Liver (tissue), 9 donors: ENCODE measurements around the gene GLI3. TPM values are rescaled to one million over a fixed set of nuclear protein-coding genes. Genes with fewer than 3 reads are reported as not detected.

Experiments used
- DNase-seq: peaks from one replicate; pipeline ENCODE4 v3.0.0-alpha.2; 2017; ENCODE audit warnings: low spot score
- H3K27ac ChIP-seq, 2 donors: one replicate each; pipeline ENCODE4 v1.7.0; 2013; ENCODE audit warnings: inconsistent platforms in 2 of 2, low read length in 2 of 2, control low read depth in 1 of 2, low read depth in 1 of 2, mild to moderate bottlenecking in 1 of 2
- H3K27me3 ChIP-seq, 4 donors: one replicate each; pipeline versions ENCODE4 v1.6.1 to v1.7.0; 2013; ENCODE audit warnings: low read length in 3 of 4, inconsistent platforms in 1 of 4, mild to moderate bottlenecking in 1 of 4, moderate library complexity in 1 of 4; ENCODE audit not compliant: control insufficient read depth in 4 of 4, insufficient read depth in 4 of 4
- H3K36me3 ChIP-seq, 4 donors: one replicate each; pipeline versions ENCODE4 v1.6.1 to v1.7.0; 2013; ENCODE audit warnings: low read length in 3 of 4, mild to moderate bottlenecking in 3 of 4, low read depth in 1 of 4, moderate library complexity in 1 of 4; ENCODE audit not compliant: control insufficient read depth in 4 of 4, insufficient read depth in 3 of 4
- H3K4me1 ChIP-seq, 4 donors: one replicate each; pipeline versions ENCODE4 v1.6.1 to v1.7.0; 2013; ENCODE audit warnings: low read length in 3 of 4, mild to moderate bottlenecking in 3 of 4, moderate library complexity in 1 of 4; ENCODE audit not compliant: control insufficient read depth in 4 of 4, insufficient read depth in 4 of 4
- H3K4me3 ChIP-seq, 3 donors: one replicate each; pipeline versions ENCODE4 v1.6.1 to v1.7.0; 2013; ENCODE audit warnings: low read length in 3 of 3, control low read depth in 1 of 3, low read depth in 1 of 3, mild to moderate bottlenecking in 1 of 3
- H3K9ac ChIP-seq, 2 donors: one replicate each; pipeline ENCODE4 v1.7.0; 2013; ENCODE audit warnings: low read length in 2 of 2, mild to moderate bottlenecking in 2 of 2, moderate library complexity in 2 of 2, control low read depth in 1 of 2, low read depth in 1 of 2
- H3K9me3 ChIP-seq, 4 donors: one replicate each; pipeline versions ENCODE4 v1.6.1 to v1.7.0; 2013; ENCODE audit warnings: low read length in 3 of 4; ENCODE audit not compliant: control insufficient read depth in 4 of 4
- FOXA2 ChIP-seq: IDR thresholded peaks from 2 replicates; pipeline ENCODE4 v1.6.1; 2016; ENCODE audit warnings: antibody characterized with exemption
- GABPA ChIP-seq, 2 donors: IDR thresholded peaks in 1 of 2; conservative IDR thresholded peaks in 1 of 2; 2 replicates each; pipeline ENCODE4 v1.6.1; 2016; ENCODE audit warnings: antibody characterized with exemption in 2 of 2, mild to moderate bottlenecking in 1 of 2, moderate library complexity in 1 of 2
- HNF4A ChIP-seq, 2 donors: conservative IDR thresholded peaks; 2 replicates each; pipeline ENCODE4 v1.6.1; 2016; ENCODE audit warnings: antibody characterized with exemption in 2 of 2, mild to moderate bottlenecking in 2 of 2
- HNF4G ChIP-seq: IDR thresholded peaks from 2 replicates; pipeline ENCODE4 v1.6.1; 2016; ENCODE audit warnings: antibody characterized with exemption
- JUND ChIP-seq, 2 donors: IDR thresholded peaks; 2 replicates each; pipeline ENCODE4 v1.6.1; 2016; ENCODE audit warnings: antibody characterized with exemption in 2 of 2
- RAD21 ChIP-seq, 2 donors: IDR thresholded peaks; 2 replicates each; pipeline ENCODE4 v1.6.1; 2016; ENCODE audit warnings: antibody characterized with exemption in 2 of 2, mild to moderate bottlenecking in 2 of 2
- RXRA ChIP-seq, 2 donors: IDR thresholded peaks; 2 replicates each; pipeline ENCODE4 v1.6.1; 2017 to 2018; ENCODE audit warnings: antibody characterized with exemption in 2 of 2, mild to moderate bottlenecking in 1 of 2
- SP1 ChIP-seq: IDR thresholded peaks from 2 replicates; pipeline ENCODE4 v1.6.1; 2018; ENCODE audit warnings: antibody characterized with exemption, mild to moderate bottlenecking
- TAF1 ChIP-seq: conservative IDR thresholded peaks from 2 replicates; pipeline ENCODE4 v1.6.1; 2016; ENCODE audit warnings: antibody characterized with exemption, mild to moderate bottlenecking
- YY1 ChIP-seq: IDR thresholded peaks from 2 replicates; pipeline ENCODE4 v1.6.1; 2016; ENCODE audit warnings: antibody characterized with exemption, mild to moderate bottlenecking
- WGBS: extraction: QIAGEN DNeasy Blood & Tissue Kit; methylation state at CpG from one replicate; pipeline ENCODE4 v1.1.7; 2013; 5-methylcytosine and 5-hydroxymethylcytosine counted together
- polyA plus RNA-seq, 2 donors: library from polyadenylated mRNA; stranded (reverse) in 1 of 2; unstranded in 1 of 2; fragments of 200-250 nt in 1 of 2; fragments of >200 nt in 1 of 2; fragmentation: Nextera tagmentation in 1 of 2; extraction: Ambion mirVana in 1 of 2; gene quantifications; one replicate each; pipeline versions ENCODE4 v1.2.1 to v1.2.3, GENCODE V29; 2013 to 2015
- total RNA-seq, 2 donors: library from RNA; depleted of rRNA; stranded (reverse); fragments of >200 nt; gene quantifications; one replicate each; pipeline ENCODE4 v1.2.3, GENCODE V29; 2014
- TF ChIP-seq, protein P1 (sequence below): IDR thresholded peaks from 2 replicates; pipeline ENCODE4 v1.6.1; 2016; ENCODE audit warnings: antibody characterized with exemption
- TF ChIP-seq, protein P2 (sequence below): IDR thresholded peaks from 2 replicates; pipeline ENCODE4 v1.6.1; 2016; ENCODE audit warnings: antibody characterized with exemption, mild to moderate bottlenecking
- TF ChIP-seq, protein P3 (sequence below): IDR thresholded peaks from 2 replicates; pipeline ENCODE4 v1.6.1; 2016; ENCODE audit warnings: antibody characterized with exemption
- TF ChIP-seq, protein P4 (sequence below): fragments of 150-350 bp; IDR thresholded peaks from 2 replicates; pipeline ENCODE4 v1.5.1; 2017; ENCODE audit warnings: improper control_type of control experiment, low read depth, low read length; ENCODE audit not compliant: missing input control
- TF ChIP-seq, protein P5 (sequence below): IDR thresholded peaks from 2 replicates; pipeline ENCODE4 v1.6.1; 2016; ENCODE audit warnings: antibody characterized with exemption
- donor health status: healthy.
- donor health status: healthy.
- donor health status: healthy.
- donor health status: healthy.
- donor health status: healthy.

The GLI3 gene
- total and polyA plus RNA-seq, 4 donors: 0.09 to 0.42 (median 0.26) TPM

DNA sequence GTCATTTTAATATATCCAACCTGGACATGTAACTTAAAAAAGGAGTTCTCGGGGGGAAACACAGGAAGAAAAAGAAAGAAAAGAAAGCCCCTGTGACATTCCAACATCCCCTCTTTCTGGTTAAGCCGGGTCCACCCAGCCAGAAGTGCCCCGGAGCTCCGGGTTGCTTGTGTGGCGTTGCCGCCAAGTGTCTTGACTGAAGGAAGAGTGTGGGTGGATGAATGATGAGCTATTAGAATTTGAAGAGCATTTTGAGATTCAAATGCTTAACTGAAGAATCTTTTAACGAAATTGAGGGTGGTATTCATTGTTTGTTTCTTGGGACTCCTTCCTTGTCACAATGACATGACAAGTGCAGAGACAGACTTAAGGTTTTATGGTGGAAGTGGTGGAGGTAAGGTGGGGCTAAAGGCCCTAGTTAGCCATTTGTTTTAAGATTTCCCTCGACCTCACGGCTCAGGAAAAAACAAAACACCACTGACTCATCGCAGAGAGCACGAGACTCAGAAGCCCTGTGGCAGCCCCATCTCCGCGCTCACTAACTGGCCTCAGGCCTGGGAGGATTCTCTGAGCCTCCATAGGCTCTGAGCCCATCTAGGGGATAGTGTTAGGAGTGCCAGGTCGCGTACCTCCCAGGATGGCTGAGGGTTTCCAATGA is 1.8 kb upstream of the GLI3 start:
- H3K27ac ChIP-seq: peak overlapping the region in 1 of 2 donors; percentile 36
- no peak for DNase-seq
- H3K36me3 ChIP-seq: no peaks in the 10 kb centered on the region
- H3K27me3 ChIP-seq: peaks cover 0 to 11% (median 2%) of the 10 kb centered on the region in 4 donors
- TF ChIP-seq JUND (IDR thresholded peaks at IDR 0.05): no peak
- TF ChIP-seq YY1: no peak
- H3K4me1 ChIP-seq: peaks cover 10 to 21% (median 15%) of the 10 kb centered on the region in 4 donors
- no peaks in the 10 kb centered on the region for H3K9me3 ChIP-seq
- H3K4me3 ChIP-seq: no peak overlapping the region
- no peak overlapping the region for H3K9ac ChIP-seq
- 42% methylated on average over 15 of the region's 15 CpGs for WGBS

DNA sequence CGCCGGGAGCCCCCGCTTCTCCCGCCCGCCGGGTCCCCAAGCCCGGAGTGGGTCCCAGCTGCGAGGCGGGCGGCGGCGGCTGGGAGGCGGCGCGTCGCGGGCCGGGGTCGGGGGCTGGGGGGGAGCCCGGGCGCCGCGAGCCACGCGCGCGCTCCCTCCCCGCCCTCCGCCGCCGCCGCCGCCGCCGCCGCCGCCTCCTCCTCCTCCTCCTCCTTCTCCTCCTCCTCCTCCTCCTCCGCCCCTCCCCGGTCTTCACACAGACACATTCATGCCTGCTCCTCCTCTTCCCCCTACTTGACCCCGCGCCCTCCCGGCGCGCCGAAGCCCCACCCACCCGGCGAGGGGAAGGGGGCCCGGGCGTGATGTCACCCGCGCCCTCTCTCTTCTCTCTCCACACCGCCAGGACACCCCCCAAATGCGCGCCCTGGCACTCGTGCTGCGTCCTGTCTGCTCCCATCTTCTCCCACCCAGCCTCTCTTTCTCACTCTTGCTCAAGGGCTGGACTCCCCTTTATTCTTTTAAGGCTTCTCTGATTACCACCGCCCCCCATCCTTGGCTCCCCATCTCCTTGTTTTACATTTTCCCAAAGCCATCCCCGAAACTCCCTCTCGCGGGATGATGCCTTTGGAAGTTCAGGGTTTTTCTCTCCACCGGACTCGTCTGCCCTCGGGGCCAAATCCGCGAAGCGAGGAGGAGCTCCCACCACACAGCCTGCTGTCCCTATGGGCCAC is 967 bp upstream of the GLI3 start:
- TF ChIP-seq, protein P1, sequence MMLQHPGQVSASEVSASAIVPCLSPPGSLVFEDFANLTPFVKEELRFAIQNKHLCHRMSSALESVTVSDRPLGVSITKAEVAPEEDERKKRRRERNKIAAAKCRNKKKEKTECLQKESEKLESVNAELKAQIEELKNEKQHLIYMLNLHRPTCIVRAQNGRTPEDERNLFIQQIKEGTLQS: no peak
- TF ChIP-seq, protein P2, sequence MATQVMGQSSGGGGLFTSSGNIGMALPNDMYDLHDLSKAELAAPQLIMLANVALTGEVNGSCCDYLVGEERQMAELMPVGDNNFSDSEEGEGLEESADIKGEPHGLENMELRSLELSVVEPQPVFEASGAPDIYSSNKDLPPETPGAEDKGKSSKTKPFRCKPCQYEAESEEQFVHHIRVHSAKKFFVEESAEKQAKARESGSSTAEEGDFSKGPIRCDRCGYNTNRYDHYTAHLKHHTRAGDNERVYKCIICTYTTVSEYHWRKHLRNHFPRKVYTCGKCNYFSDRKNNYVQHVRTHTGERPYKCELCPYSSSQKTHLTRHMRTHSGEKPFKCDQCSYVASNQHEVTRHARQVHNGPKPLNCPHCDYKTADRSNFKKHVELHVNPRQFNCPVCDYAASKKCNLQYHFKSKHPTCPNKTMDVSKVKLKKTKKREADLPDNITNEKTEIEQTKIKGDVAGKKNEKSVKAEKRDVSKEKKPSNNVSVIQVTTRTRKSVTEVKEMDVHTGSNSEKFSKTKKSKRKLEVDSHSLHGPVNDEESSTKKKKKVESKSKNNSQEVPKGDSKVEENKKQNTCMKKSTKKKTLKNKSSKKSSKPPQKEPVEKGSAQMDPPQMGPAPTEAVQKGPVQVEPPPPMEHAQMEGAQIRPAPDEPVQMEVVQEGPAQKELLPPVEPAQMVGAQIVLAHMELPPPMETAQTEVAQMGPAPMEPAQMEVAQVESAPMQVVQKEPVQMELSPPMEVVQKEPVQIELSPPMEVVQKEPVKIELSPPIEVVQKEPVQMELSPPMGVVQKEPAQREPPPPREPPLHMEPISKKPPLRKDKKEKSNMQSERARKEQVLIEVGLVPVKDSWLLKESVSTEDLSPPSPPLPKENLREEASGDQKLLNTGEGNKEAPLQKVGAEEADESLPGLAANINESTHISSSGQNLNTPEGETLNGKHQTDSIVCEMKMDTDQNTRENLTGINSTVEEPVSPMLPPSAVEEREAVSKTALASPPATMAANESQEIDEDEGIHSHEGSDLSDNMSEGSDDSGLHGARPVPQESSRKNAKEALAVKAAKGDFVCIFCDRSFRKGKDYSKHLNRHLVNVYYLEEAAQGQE: no peak
- no peak for TF ChIP-seq GABPA (IDR thresholded peaks at IDR 0.05 in 1 of 2, conservative IDR thresholded peaks at IDR 0.05 in 1 of 2)
- no peak for TF ChIP-seq JUND (IDR thresholded peaks at IDR 0.05)
- TF ChIP-seq, protein P3, sequence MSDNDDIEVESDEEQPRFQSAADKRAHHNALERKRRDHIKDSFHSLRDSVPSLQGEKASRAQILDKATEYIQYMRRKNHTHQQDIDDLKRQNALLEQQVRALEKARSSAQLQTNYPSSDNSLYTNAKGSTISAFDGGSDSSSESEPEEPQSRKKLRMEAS: no peak
- no peak for TF ChIP-seq YY1
- no peak for TF ChIP-seq HNF4G
- no peak for TF ChIP-seq RXRA (IDR thresholded peaks at IDR 0.05)
- TF ChIP-seq RAD21 (IDR thresholded peaks at IDR 0.05): no peak
- no peak for TF ChIP-seq SP1
- TF ChIP-seq, protein P4, sequence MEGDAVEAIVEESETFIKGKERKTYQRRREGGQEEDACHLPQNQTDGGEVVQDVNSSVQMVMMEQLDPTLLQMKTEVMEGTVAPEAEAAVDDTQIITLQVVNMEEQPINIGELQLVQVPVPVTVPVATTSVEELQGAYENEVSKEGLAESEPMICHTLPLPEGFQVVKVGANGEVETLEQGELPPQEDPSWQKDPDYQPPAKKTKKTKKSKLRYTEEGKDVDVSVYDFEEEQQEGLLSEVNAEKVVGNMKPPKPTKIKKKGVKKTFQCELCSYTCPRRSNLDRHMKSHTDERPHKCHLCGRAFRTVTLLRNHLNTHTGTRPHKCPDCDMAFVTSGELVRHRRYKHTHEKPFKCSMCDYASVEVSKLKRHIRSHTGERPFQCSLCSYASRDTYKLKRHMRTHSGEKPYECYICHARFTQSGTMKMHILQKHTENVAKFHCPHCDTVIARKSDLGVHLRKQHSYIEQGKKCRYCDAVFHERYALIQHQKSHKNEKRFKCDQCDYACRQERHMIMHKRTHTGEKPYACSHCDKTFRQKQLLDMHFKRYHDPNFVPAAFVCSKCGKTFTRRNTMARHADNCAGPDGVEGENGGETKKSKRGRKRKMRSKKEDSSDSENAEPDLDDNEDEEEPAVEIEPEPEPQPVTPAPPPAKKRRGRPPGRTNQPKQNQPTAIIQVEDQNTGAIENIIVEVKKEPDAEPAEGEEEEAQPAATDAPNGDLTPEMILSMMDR: no peak
- TF ChIP-seq, protein P5, sequence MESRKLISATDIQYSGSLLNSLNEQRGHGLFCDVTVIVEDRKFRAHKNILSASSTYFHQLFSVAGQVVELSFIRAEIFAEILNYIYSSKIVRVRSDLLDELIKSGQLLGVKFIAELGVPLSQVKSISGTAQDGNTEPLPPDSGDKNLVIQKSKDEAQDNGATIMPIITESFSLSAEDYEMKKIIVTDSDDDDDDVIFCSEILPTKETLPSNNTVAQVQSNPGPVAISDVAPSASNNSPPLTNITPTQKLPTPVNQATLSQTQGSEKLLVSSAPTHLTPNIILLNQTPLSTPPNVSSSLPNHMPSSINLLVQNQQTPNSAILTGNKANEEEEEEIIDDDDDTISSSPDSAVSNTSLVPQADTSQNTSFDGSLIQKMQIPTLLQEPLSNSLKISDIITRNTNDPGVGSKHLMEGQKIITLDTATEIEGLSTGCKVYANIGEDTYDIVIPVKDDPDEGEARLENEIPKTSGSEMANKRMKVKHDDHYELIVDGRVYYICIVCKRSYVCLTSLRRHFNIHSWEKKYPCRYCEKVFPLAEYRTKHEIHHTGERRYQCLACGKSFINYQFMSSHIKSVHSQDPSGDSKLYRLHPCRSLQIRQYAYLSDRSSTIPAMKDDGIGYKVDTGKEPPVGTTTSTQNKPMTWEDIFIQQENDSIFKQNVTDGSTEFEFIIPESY: no peak
- no peak for TF ChIP-seq TAF1
- TF ChIP-seq HNF4A (conservative IDR thresholded peaks at IDR 0.05): no peak
- TF ChIP-seq FOXA2: no peak
- Histone ChIP-seq H3K9me3 (no peaks in the 10 kb centered on the region), H3K4me1 (peaks cover 10 to 21% (median 15%) of the 10 kb centered on the region in 4 donors), H3K27me3 (peaks cover 0 to 14% (median 2%) of the 10 kb centered on the region in 4 donors), H3K27ac (peak overlapping the region; percentile 31 to 40), H3K9ac (no peak overlapping the region), H3K4me3 (peak overlapping the region in 2 of 3 donors; percentile 50 to 86), H3K36me3 (no peaks in the 10 kb centered on the region)
- DNase-seq: no peak
- 5% methylated on average over 62 of the region's 66 CpGs for WGBS
